HEK293 (cell line): ENCODE measurements around the gene RBM26.

ENCODE experiments used
- CTCF ChIA-PET: fragments of 350-600 bp; formaldehyde crosslinking; extraction: SDS; loops from one replicate; lab custom pipeline; 2021; ENCODE audit warnings: antibody characterized with exemption; lab: Yijun Ruan, JAX
- POLR2A ChIA-PET: fragments of 300-600 bp; formaldehyde crosslinking; extraction: SDS; loops from one replicate; lab custom pipeline; 2020; ENCODE audit warnings: antibody characterized with exemption, inconsistent platforms; lab: Yijun Ruan, JAX
- H3K27ac ChIP-seq: fragments of 200-500 bp; sonication (Bioruptor generic); 2 replicates; pipeline ENCODE4 v1.5.1; 2014; ENCODE audit warnings: low read depth, low read length, control low read depth, inconsistent platforms; ENCODE audit errors: extremely low read depth
- H3K36me3 ChIP-seq, 2 experiments: fragments of 200-500 bp in 1 of 2; sonication (Bioruptor generic) in 1 of 2; 1 replicate in 1 of 2; 2 replicates in 1 of 2; pipeline ENCODE4 v1.5.1; 2014 to 2017; ENCODE audit warnings: inconsistent platforms in 2 of 2, low read length in 2 of 2; ENCODE audit not compliant: control insufficient read depth in 2 of 2, insufficient read depth in 1 of 2
- H3K4me1 ChIP-seq: fragments of 200-500 bp; sonication (Bioruptor generic); 2 replicates; pipeline ENCODE4 v1.5.1; 2014; ENCODE audit warnings: mild to moderate bottlenecking, low read length, inconsistent platforms; ENCODE audit not compliant: control insufficient read depth, insufficient read depth
- H3K4me3 ChIP-seq: 2 replicates; pipeline ENCODE4 v1.5.1; 2011; ENCODE audit warnings: low read depth, mild to moderate bottlenecking, control low read depth, low read length, moderate library complexity
- H3K9me3 ChIP-seq: fragments of 200-500 bp; sonication (Bioruptor generic); 2 replicates; pipeline ENCODE4 v1.5.1; 2014; ENCODE audit warnings: low read depth, low read length, inconsistent platforms; ENCODE audit not compliant: control insufficient read depth, insufficient read depth
- BCL6B ChIP-seq: fragments of 450-650 bp; formaldehyde crosslinking; IDR thresholded peaks from 2 replicates; pipeline ENCODE4 v1.5.1; 2017; ENCODE audit warnings: missing biosample characterization, missing genetic modification characterization
- IKZF3 ChIP-seq: fragments of 450-650 bp; IDR thresholded peaks from 2 replicates; pipeline ENCODE4 v1.5.0; 2018; ENCODE audit warnings: missing biosample characterization, mild to moderate bottlenecking, missing genetic modification characterization, moderate library complexity
- KLF17 ChIP-seq: fragments of 450-650 bp; formaldehyde crosslinking; IDR thresholded peaks from 2 replicates; pipeline ENCODE4 v1.5.1; 2016; ENCODE audit warnings: missing biosample characterization, missing genetic modification characterization
- REPIN1 ChIP-seq: fragments of 450-650 bp; formaldehyde crosslinking; IDR thresholded peaks from 2 replicates; pipeline ENCODE4 v1.5.1; 2017; ENCODE audit warnings: missing biosample characterization, missing genetic modification characterization, low read depth
- SP7 ChIP-seq: fragments of 450-650 bp; formaldehyde crosslinking; IDR thresholded peaks from 2 replicates; pipeline ENCODE4 v1.5.1; 2016; ENCODE audit warnings: missing biosample characterization, missing genetic modification characterization
- TRIM28 ChIP-seq: IDR thresholded peaks from 2 replicates; pipeline ENCODE4 v1.6.1; 2011; ENCODE audit warnings: low read length, control low read depth, borderline replicate concordance
- ZBTB20 ChIP-seq: fragments of 450-650 bp; formaldehyde crosslinking; IDR thresholded peaks from 2 replicates; pipeline ENCODE4 v1.5.1; 2016; ENCODE audit warnings: missing biosample characterization, missing genetic modification characterization
- ZBTB7A ChIP-seq: fragments of 450-650 bp; formaldehyde crosslinking; IDR thresholded peaks from 2 replicates; pipeline ENCODE4 v1.5.1; 2016; ENCODE audit warnings: low read depth, missing biosample characterization, missing genetic modification characterization
- ZFP41 ChIP-seq: fragments of 450-650 bp; formaldehyde crosslinking; IDR thresholded peaks from 2 replicates; pipeline ENCODE4 v1.5.1; 2016; ENCODE audit warnings: missing biosample characterization, missing genetic modification characterization, borderline replicate concordance
- ZIC2 ChIP-seq: fragments of 450-650 bp; formaldehyde crosslinking; IDR thresholded peaks from 2 replicates; pipeline ENCODE4 v1.5.1; 2016; ENCODE audit warnings: missing biosample characterization, missing genetic modification characterization
- ZNF114 ChIP-seq: fragments of 450-650 bp; formaldehyde crosslinking; IDR thresholded peaks from 2 replicates; pipeline ENCODE4 v1.5.0; 2017; ENCODE audit warnings: missing biosample characterization, missing genetic modification characterization
- ZNF138 ChIP-seq: fragments of 450-650 bp; formaldehyde crosslinking; IDR thresholded peaks from 2 replicates; pipeline ENCODE4 v1.5.1; 2016; ENCODE audit warnings: missing biosample characterization, missing genetic modification characterization, borderline replicate concordance
- ZNF18 ChIP-seq: fragments of 450-650 bp; formaldehyde crosslinking; IDR thresholded peaks from 2 replicates; pipeline ENCODE4 v1.5.1; 2016; ENCODE audit warnings: missing biosample characterization, missing genetic modification characterization
- ZNF26 ChIP-seq: fragments of 450-650 bp; formaldehyde crosslinking; IDR thresholded peaks from 2 replicates; pipeline ENCODE4 v1.5.1; 2016; ENCODE audit warnings: missing biosample characterization, missing genetic modification characterization
- ZNF266 ChIP-seq: fragments of 450-650 bp; formaldehyde crosslinking; IDR thresholded peaks from 2 replicates; pipeline ENCODE4 v1.5.1; 2016; ENCODE audit warnings: missing biosample characterization, missing genetic modification characterization, low read depth
- ZNF449 ChIP-seq: fragments of 450-650 bp; formaldehyde crosslinking; IDR thresholded peaks from 2 replicates; pipeline ENCODE4 v1.5.1; 2017; ENCODE audit warnings: missing biosample characterization, mild to moderate bottlenecking, missing genetic modification characterization, moderate library complexity
- ZNF549 ChIP-seq: fragments of 450-650 bp; IDR thresholded peaks from 2 replicates; pipeline ENCODE4 v1.5.1; 2018; ENCODE audit warnings: missing biosample characterization, missing genetic modification characterization, mild to moderate bottlenecking, inconsistent platforms, moderate library complexity
- ZNF624 ChIP-seq: fragments of 450-650 bp; formaldehyde crosslinking; IDR thresholded peaks from 2 replicates; pipeline ENCODE4 v1.5.1; 2017; ENCODE audit warnings: missing biosample characterization, missing genetic modification characterization
- ZNF677 ChIP-seq: fragments of 450-650 bp; IDR thresholded peaks from 2 replicates; pipeline ENCODE4 v1.5.0; 2018; ENCODE audit warnings: missing biosample characterization, mild to moderate bottlenecking, missing genetic modification characterization, moderate library complexity
- ZNF701 ChIP-seq: fragments of 450-650 bp; formaldehyde crosslinking; IDR thresholded peaks from 2 replicates; pipeline ENCODE4 v1.5.1; 2016; ENCODE audit warnings: missing biosample characterization, missing genetic modification characterization
- ZNF704 ChIP-seq: fragments of 450-650 bp; formaldehyde crosslinking; IDR thresholded peaks from 2 replicates; pipeline ENCODE4 v1.5.1; 2016; ENCODE audit warnings: missing biosample characterization, missing genetic modification characterization
- ZNF707 ChIP-seq: fragments of 450-650 bp; formaldehyde crosslinking; IDR thresholded peaks from 2 replicates; pipeline ENCODE4 v1.5.1; 2016; ENCODE audit warnings: missing biosample characterization, missing genetic modification characterization
- ZSCAN5A ChIP-seq: fragments of 450-650 bp; formaldehyde crosslinking; IDR thresholded peaks from 2 replicates; pipeline ENCODE4 v1.5.1; 2016; ENCODE audit warnings: missing biosample characterization, missing genetic modification characterization

The RBM26 gene

GRCh38 chr13:79398915-79399314 is 7.1 kb downstream of the RBM26 start:
- POLR2A ChIA-PET, result interaction anchor here (1.1 kb wide), 1 partner anchor 82 kb away, joined by 3 read pairs; the partner anchor contains the start of gene NDFIP2
- CTCF ChIA-PET, result no interaction called here
- no peak for TF ChIP-seq ZBTB20 (tag by site-specific recombination)
- TF ChIP-seq ZNF114, result no peak
- TF ChIP-seq ZNF26, result no peak
- TF ChIP-seq ZNF707 (tag by site-specific recombination), result no peak
- no peak for TF ChIP-seq BCL6B (tag by site-specific recombination)
- TF ChIP-seq REPIN1, result no peak
- TF ChIP-seq IKZF3, result no peak
- no peak for TF ChIP-seq ZNF624 (tag by site-specific recombination)
- TF ChIP-seq KLF17 (tag by site-specific recombination), result no peak
- no peak for TF ChIP-seq ZNF677 (tag by site-specific recombination)
- TF ChIP-seq ZSCAN5A (tag by site-specific recombination), result no peak
- Histone ChIP-seq H3K4me1 (no peaks in the 10 kb centered on the region; the same call in 1 of the 2 replicates), H3K27ac (no peak overlapping the region), H3K9me3 (no peaks in the 10 kb centered on the region), H3K36me3 (peaks cover 0 to 55% of the 10 kb centered on the region in 2 experiments; a peak in 2 of 3 replicates), H3K4me3 (no peak overlapping the region)

GRCh38 chr13:79398127-79398526 is 7.9 kb downstream of the RBM26 start:
- CTCF ChIA-PET, result interaction anchor here (0.7 kb wide), 1 partner anchor 45 kb away, joined by 3 read pairs; no protein-coding TSS in a partner anchor
- Histone ChIP-seq H3K36me3 (peaks cover 0 to 55% of the 10 kb centered on the region in 2 experiments; a peak in 2 of 3 replicates), H3K27ac (no peak overlapping the region), H3K4me1 (no peaks in the 10 kb centered on the region; the same call in 1 of the 2 replicates), H3K4me3 (no peak overlapping the region), H3K9me3 (no peaks in the 10 kb centered on the region)
- TF ChIP-seq ZNF704 (tag by site-specific recombination), result no peak
- TF ChIP-seq ZFP41, result no peak
- no peak for TF ChIP-seq ZNF138
- POLR2A ChIA-PET, result interaction anchor here (1.4 kb wide), 1 partner anchor 8 kb away, joined by 3 read pairs; the partner anchor contains the start of gene RBM26

GRCh38 chr13:79395881-79396280 is 10.2 kb downstream of the RBM26 start:
- Histone ChIP-seq H3K36me3 (peaks cover 0 to 52% of the 10 kb centered on the region in 2 experiments; a peak in 2 of 3 replicates), H3K4me1 (no peaks in the 10 kb centered on the region), H3K27ac (no peak overlapping the region), H3K9me3 (no peaks in the 10 kb centered on the region), H3K4me3 (no peak overlapping the region)
- CTCF ChIA-PET, result interaction anchor here (0.7 kb wide), 1 partner anchor 21 kb away, joined by 4 read pairs; no protein-coding TSS in a partner anchor
- POLR2A ChIA-PET, result no interaction called here
- TF ChIP-seq ZNF707 (tag by site-specific recombination) (no peak), ZNF449 (no peak), ZNF18 (tag by site-specific recombination) (no peak), SP7 (peak; percentile 43; the same call in 1 of the 2 replicates), ZIC2 (tag by site-specific recombination) (no peak), ZBTB7A (tag by site-specific recombination) (no peak), TRIM28 (peak; percentile 93), ZNF549 (peak; percentile 54), ZNF266 (tag by site-specific recombination) (no peak), ZNF701 (tag by site-specific recombination) (no peak)
